GM21515 (cell line): Measurements from ENCODE around the gene THAP10.

Experiments
- ATAC-seq: cut with Tn5 transposase; IDR thresholded peaks from one replicate; pipeline ENCODE4 v1.9.1; 2021; ENCODE audit not compliant: unreplicated experiment

Gene THAP10

GRCh38 chr15:70854666-70854976 is 37.6 kb downstream of the THAP10 start:
- ATAC-seq: no peak

DNA sequence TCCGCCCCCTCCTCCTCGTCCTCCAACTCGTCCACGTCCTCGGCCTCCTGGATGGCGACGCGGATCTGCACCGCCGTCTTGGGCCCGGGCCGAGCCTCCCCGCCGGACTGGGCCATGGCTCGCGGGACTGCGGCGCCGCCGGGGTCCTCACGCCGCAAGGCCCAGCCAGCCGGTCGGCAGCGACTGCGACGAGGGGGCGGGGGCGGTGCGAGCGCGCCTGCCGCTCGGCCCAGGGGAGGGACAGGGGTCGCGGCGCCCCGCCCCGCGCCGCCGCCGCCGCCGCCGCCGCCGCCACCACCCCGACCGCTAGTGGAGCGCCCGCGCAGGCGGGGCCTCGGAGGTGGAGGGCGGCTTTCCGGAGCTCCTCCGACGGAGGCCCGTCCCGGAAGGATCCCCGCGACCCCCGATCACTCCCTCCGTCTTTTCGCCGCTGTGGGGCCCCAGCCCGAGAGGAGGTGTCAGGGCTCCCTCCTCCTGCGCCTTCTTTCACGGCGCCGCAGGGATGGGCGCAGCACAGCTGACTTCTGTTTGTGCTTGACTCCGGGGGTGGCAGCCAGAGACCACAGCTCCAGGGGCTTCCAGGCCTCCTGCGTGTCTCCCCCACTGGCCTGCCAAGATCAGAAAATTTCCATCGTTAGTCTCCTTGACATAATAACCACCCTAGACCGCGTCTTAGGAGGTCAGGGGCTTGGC is 38.1 kb downstream of the THAP10 start, which contains the start of gene LARP6:
TSS of gene LARP6 (minus strand) at position 185 of the 693 bp plus-strand sequence. CDS start at position 116, 69 bp downstream.
- ATAC-seq: no peak

GRCh38 chr15:70853318-70853972 is 38.8 kb downstream of the THAP10 start:
- no peak for ATAC-seq

DNA sequence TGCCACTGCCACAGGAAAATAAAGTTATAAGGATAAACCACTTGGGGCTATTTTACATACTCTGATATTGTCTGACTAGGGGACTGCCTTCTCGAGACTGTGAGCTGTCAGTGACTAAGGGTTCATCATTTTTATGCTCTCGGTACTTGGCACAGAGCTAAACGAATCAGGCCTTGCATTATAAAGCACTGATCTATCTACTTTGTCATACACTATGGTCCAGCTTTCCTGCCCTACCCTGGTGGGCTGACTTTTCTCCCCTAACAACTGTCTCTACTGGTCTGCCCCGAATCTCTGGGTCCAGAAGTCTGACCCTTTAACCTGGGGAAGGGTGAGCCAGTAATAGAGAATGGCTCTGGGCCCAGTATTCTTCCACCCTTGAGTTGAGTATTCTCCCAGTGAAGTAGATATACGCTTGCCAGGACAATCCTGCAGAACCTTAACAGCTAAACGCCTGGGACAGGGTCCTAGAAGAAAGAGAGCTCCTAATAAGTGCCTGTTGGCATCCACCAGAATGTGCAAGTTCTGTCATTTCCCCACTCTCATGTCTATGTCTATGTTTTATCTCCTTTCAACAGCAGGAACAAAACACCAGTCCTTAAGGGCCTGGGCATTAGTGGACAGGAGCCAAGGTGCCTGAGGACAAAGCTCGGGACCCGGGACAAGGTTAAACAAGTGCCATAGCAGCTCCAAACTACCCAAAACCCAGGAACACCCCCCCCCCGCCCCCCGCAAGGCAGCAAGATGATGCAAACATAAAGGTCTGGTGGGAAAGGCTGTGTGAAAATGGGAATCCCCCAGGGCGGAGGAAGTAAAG is 39.5 kb downstream of the THAP10 start:
- no peak for ATAC-seq

DNA sequence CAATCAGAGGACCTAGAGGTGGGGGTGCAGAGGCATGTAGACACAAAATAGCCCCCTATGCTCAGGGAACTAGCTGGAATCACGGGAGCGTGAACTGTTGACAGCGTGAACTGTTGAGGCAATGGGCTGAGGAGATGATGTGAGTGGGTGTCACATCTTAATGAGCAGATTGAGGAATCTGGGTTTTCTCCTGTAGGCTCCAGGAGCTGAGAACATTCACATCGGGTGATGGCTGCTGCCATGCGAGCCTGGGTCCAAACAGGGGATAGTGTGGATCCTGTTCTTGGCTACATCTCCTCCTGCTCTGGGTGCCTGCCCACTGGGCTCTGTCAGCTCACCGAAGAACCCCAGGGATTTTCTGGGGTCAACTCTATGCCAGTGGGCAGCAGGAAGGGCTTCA is 40.3 kb downstream of the THAP10 start:
- no peak for ATAC-seq

DNA sequence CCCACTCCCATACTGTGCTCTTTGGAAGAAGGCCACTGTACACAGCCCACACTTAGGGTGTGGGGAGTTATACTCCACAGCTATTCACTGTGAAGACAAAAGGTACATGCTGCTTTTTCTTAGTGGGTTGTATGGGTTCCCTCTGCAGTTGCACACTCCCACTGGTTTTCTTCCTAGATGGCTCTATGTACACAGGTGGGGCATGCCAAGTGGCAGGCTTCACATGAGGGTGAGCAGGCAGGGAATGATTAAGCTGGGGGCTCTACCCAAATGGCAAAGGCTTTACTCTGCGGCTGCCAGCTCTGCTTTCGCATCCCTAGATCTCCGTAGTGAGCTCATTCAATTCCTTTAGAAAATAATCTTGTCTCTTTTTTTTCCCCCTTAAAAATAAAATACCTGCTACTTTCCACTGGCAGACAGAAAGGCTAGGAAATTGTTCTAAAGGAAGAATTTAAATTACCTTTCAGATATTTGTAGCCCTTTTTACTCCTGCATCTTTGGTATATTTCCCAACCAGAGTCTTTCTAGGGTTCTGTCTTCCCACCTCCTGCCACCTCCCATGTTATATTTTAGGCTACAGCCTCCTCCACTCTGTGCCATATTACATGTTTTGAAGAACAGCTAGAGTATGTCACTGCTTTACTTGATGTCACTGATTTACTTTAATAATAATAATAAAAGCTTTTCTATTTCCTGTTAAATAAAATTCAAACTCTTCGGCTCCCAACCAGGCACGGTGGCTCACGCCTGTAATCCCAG is 46.5 kb downstream of the THAP10 start:
- no peak for ATAC-seq

DNA sequence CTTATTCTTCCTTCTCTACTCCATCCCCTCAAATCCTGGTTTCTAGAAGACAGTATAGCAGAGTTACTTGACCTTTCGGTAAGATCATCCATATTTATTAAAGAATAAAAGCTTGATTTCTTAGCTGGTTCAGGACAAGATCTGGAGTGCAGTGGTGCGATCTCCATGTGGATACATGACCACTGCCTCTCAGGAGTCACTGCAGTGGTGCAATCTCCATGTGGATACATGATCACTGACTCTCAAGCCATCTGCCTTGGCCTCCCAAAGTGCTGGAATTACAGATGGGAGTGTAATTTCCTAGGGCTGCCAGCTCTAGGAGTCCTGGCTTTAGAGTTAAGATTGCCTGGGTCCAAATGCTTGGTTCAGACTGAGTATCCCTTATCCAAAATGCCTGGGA is 54.8 kb downstream of the THAP10 start:
- ATAC-seq: no peak

DNA sequence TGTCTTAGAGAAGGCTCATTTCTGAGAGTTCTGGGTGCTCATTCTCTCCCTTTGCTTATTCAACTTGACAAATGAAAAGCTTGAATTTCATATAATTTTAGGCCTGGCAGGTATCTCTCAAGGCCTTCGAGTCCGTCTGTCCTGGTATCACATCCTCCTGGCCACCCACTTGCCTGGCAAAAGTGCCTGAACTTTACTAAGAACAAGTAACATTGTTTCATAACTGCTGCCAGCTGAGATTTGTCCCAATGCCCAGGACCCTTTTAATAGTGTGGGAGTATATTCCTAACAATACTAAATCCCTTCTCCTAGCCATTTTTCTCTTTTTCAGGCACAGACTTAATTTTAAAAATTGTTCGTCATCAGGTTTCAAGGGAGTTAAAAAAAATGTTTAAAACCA is 56.4 kb downstream of the THAP10 start:
- ATAC-seq: no peak

DNA sequence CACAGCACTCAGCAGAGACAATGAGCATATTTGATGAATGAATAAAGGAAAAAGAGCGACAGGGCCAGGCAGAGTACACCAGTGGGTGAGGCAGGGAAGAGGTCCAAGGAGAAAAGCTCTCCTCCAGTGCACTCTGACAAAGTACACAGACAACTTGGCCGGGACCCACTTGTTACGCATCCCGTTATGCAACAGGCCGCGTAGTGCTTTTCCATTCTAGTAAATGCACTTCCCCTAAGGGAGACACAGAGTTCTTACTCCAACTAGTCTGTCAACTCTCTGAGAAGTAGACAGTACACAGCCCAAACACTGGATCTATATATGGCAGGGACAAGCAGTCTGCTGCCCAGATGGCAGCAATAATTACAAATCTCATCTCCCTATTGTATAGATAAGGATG is 56.8 kb downstream of the THAP10 start:
- no peak for ATAC-seq

GRCh38 chr15:70834999-70835398 is 57.2 kb downstream of the THAP10 start:
- no peak for ATAC-seq

- ATAC-seq: no peak
Observed at GRCh38 chr15:70833861-70834765, 58.1 kb downstream of the THAP10 start.

DNA sequence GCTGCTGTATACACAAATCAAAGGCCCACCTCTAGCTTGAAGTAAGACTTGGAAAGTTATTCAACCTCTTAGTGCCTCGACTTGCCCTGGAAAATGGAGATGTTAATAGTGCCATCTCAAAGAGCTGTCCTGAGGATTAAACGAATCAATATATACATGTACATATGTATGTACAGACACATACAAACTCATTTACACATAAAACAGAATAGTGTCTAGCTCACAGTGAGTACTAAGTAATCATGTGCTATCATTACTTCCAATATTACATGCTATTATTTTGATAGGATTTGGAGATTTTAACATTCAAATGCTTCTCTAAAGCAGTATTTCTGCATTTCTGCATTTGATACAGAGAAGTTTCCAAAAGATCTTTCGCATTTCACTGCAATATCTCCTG is 58.8 kb downstream of the THAP10 start:
- ATAC-seq: no peak

- no peak for ATAC-seq
Observed at GRCh38 chr15:70832176-70832575, 60.1 kb downstream of the THAP10 start.
